ENCODE data around the gene CFAP61.

- TF ChIP-seq CTCF (IDR thresholded peaks at IDR 0.05): no peak
- no peak for TF ChIP-seq POLR2A (IDR thresholded peaks at IDR 0.05)
Observed at GRCh38 chr20:20021835-20022234, 30.5 kb upstream of the CFAP61 start.

Measured in adrenal gland (tissue), 5 donors.